Fibroblast of peridontal ligament (primary cell): ENCODE measurements around the gene OR2T11.
"Not testable (repeated sequence)": the region's sequence is repeated elsewhere in the genome, so short reads cannot be mapped to it uniquely, and the experiment has no call there.

Experiments used
- DNase-seq: peaks from one replicate; pipeline ENCODE4 v3.0.0-alpha.2; 2010; ENCODE audit errors: extremely low read depth

OR2T11 gene

GRCh38 chr1:248618878-248619277 is 16.0 kb downstream of the OR2T11 start:
- peak; percentile 18 for DNase-seq

- no peak for DNase-seq
Measured at GRCh38 chr1:248618119-248618518, 16.8 kb downstream of the OR2T11 start.

- DNase-seq: no peak
Measured at GRCh38 chr1:248613742-248614141, 21.1 kb downstream of the OR2T11 start.

DNA sequence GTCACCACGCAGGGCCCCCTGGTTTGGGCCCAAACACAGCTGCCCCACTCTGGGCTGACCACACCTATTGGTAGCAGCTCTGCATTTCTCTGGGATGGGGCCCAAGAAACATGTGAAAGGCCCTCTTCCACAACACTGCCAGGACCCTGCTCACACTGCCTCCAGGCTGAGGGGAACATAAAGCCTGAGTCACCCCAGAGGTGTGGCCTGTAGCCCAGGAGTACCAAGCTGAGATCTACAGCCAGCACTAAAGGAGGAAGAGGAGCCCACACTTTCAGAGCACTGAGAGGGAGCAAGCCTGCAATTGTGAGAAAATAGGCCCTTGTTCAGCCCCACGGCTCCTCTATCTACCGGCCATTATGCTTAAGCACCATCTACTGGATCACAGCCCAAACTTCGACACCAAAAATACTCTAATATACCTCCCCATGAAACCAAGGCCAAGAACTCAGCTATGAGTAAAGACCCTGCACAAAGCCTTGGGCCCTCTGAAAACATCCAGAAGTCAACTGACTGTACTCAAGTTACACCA is 22.9 kb downstream of the OR2T11 start:
- DNase-seq: no peak

DNA sequence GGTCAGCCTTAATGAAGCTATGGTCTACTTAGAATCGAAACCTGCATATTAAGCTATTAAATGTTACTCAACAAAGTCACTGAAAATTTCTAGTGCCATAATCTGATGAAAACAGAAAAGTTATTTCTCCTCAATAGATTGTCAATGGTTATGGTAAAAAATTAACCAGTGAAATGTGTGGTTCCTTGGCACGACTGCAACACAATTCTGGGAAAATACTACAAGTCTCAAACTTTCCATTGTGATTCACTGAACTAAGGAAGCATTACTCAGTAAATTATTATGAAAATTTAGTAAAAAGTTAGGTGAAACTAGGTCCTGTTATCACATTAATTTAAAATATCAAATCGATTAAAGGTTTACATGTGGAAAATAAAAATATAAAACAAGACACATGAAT is 24.6 kb downstream of the OR2T11 start:
- DNase-seq: no peak

GRCh38 chr1:248599396-248599795 is 35.5 kb downstream of the OR2T11 start:
- no peak for DNase-seq

GRCh38 chr1:248597589-248597988 is 37.3 kb downstream of the OR2T11 start, which contains the start of gene OR2T10:
Gene OR2T10 (minus strand): TSS chr1:248597700. CDS start chr1:248593768, 3,932 bp downstream.
- no peak for DNase-seq

DNA sequence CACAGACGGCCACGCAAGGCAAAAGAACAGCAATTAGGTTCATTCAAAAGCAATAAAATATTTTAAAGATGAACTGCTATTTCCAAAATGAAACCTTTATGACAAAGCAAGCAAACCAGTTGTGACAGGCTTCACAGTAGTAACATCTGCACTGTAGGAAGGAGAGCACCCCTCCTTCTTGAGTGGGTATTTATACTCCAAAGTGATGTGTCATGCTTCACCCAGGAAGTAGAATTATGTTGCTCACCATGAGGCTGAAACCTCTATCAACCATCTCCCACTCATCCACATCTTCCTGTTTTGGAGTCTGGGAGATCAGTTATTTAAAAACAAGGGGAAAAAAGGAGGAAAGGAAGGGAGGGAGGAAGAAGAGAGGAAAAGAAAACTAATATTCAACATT is 38.3 kb downstream of the OR2T11 start:
- DNase-seq: no peak

DNA sequence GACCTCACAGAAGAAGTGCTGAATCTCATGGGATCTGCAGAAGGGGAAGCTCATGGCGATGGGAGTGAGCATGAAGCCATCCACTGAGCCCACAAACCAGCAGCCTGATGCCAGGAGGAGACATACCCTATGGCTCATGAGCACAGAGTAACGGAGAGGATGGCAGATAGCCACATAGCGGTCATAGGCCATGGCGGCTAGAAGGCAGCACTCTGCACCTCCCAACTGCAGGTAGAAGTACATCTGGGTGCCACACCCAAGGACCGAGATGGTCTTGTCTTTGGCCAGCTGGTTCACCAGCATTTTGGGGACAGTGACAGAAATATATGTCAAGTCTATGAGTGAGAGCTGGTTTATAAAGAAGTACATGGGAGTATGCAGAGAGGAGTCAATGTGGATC is 41.7 kb downstream of the OR2T11 start:
- no peak for DNase-seq

DNA sequence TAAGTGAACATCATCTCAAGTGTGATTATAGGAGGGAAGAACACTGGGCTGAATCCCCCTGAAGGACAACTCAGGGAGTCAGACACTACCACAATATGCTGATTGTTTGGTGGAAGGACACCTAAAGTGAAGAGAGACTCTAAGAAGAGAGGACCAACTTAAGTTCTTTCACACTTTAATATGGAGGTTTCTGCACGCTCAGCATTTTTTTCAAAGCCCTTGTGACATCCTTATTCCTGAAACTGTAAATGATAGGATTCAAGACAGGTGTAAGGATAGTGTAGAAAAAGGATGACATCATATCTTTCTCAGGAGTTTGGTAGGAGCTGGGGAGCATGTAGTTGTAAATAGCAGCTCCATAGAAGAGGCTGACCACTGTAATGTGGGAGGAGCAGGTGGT is 42.2 kb downstream of the OR2T11 start:
- no peak for DNase-seq

- DNase-seq: no peak
Measured at GRCh38 chr1:248590055-248590454, 44.8 kb downstream of the OR2T11 start.

- DNase-seq: no peak
Measured at GRCh38 chr1:248589334-248589733, 45.6 kb downstream of the OR2T11 start.

GRCh38 chr1:248585266-248585665 is 49.6 kb downstream of the OR2T11 start:
- no peak for DNase-seq

DNA sequence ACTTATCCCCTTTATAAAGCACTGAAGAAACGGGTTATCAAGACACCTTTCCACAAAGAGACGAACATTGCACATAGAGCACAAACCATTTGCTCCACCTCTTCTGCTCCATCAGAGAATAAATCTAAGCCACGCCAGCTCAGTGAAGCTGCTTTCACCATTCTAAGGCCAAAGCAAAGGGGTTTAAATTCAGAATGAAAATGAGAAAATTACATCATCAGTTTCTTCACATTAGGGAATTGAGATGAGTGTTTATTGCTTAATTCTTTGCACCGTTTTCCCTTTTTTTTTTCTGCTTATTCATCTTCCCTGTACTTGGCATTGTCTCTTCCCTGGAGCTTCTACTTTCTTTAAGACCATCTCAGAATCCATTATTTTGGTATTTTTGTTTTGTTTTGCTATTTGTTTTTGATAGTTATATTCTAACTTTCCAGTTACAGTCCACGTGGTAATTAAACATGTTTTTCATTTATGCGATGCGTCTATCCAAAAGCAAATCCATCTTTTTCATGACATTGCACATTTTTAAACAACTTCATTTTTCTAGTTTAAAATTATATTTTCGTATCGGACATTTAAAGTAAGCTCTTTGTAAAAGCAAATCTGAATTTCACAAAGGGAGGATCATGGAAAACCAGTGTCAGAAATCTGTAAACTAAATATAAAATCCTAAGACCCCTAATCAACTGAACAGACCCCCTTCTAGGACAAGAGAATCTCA is 58.5 kb downstream of the OR2T11 start:
- no peak for DNase-seq

DNA sequence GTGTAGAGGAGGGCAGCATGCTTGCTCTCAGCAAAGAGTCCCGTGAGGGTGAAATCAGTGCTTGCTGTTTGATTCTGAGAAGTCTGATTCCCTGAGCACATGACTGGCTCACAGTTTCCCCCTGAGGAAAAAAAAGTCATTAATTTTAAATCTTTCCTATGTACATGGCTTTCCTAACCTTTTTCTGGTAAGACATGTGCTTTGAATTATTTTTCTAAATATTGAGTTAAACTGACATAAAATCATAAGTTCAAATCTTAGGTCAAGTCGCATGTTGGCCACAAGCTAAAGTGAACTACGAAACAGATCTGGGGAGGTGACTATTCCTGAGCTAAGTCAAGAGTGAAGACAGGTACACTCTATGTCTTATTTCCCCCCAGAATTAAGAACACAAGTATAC is 60.2 kb downstream of the OR2T11 start, which contains the start of gene OR2T34:
TSS of gene OR2T34 (minus strand) at position 101 of the 400 bp plus-strand sequence. CDS start at position 101, 0 bp downstream.
- not testable (repeated sequence) for DNase-seq

GRCh38 chr1:248573856-248574255 is 61.0 kb downstream of the OR2T11 start:
- DNase-seq: not testable (repeated sequence)
